ENCODE measurements around the gene OSM.

OSM gene

DNA sequence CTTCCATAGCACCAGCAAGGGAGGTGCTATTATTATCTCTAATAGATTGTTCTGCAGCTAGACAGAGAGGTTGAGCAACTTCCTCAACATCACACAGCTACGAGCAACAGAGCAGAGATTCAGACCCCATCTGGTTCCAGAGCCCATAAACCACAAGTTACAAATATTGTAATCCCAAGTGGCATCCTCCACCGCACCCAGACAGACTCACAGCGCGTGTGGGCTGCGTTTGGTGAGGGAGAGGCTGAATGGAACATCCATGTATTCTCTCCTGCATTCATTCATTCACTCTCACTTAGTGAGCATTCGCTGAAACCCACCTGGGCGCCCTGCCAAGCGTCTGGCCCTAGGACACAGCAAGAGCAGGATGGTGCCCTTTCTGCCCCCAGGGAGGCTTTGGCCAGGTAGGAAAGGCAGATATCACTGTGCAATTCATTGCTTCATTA, 53.6 kb downstream of the OSM start:
- TF ChIP-seq, protein P1, sequence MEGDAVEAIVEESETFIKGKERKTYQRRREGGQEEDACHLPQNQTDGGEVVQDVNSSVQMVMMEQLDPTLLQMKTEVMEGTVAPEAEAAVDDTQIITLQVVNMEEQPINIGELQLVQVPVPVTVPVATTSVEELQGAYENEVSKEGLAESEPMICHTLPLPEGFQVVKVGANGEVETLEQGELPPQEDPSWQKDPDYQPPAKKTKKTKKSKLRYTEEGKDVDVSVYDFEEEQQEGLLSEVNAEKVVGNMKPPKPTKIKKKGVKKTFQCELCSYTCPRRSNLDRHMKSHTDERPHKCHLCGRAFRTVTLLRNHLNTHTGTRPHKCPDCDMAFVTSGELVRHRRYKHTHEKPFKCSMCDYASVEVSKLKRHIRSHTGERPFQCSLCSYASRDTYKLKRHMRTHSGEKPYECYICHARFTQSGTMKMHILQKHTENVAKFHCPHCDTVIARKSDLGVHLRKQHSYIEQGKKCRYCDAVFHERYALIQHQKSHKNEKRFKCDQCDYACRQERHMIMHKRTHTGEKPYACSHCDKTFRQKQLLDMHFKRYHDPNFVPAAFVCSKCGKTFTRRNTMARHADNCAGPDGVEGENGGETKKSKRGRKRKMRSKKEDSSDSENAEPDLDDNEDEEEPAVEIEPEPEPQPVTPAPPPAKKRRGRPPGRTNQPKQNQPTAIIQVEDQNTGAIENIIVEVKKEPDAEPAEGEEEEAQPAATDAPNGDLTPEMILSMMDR (conservative IDR thresholded peaks at IDR 0.05): no peak
- H3K27ac ChIP-seq: no peak overlapping the region; the same call in 1 of the 2 replicates

All from VCaP (cell line).